Esophagus squamous epithelium (tissue), 4 donors: Measurements from ENCODE around the gene SLC35A3.
"Not testable (repeated sequence)": the region's sequence is repeated elsewhere in the genome, so short reads cannot be mapped to it uniquely, and the experiment has no call there.

Experiments
- CTCF ChIP-seq, 6 experiments: fragments of 450-650 bp in 4 of 6; fragments of 200-600 bp in 2 of 6; sonication (generic) in 2 of 6; IDR thresholded peaks; one replicate each; pipeline ENCODE4 v1.5.1; 2016 to 2019; ENCODE audit warnings: antibody characterized with exemption in 6 of 6, mild to moderate bottlenecking in 4 of 6, moderate library complexity in 4 of 6
- POLR2A ChIP-seq, 4 donors: fragments of 450-650 bp; IDR thresholded peaks; one replicate each; pipeline ENCODE4 v1.6.1; 2017; ENCODE audit warnings: antibody characterized with exemption in 4 of 4, mild to moderate bottlenecking in 4 of 4, moderate library complexity in 3 of 4

DNA sequence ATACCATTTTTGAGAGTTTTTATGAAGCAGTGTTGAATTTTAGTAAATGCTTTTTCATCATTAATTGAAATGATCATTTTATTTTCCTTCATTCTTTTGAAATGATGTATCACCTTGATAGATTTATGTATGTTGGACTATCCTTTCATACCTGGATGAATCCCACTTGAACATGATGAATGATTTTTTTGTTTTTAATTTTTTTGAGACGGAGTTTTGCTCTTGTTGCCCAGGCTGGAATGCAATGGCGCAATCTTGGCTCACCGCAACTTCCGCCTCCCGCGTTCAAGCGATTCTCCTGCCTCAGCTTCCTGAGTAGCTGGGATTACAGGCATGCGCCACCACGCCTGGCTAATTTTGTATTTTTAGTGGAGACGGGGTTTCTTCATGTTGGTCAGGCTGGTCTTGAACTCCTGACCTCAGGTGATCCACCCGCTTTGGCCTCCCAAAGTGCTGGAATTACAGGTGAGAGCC, 77.5 kb downstream of the SLC35A3 start:
- not testable (repeated sequence) for TF ChIP-seq CTCF, POLR2A (IDR thresholded peaks at IDR 0.05)
